Central memory CD8-positive, alpha-beta T cell (primary cell): ENCODE data around the gene LDLRAP1.

ENCODE experiments used
- ATAC-seq: fragments of 150-1000 bp; cut with Tn5 transposase; replicated peaks from 2 replicates; pipeline ENCODE4 v1.10.0; 2022; ENCODE audit warnings: mild to moderate bottlenecking, moderate FRiP score, moderate number of reproducible peaks; ENCODE audit not compliant: poor library complexity, severe bottlenecking; ENCODE audit errors: extremely low read depth
- DNase-seq, 2 donors: peaks; one replicate each; pipeline ENCODE4 v3.0.0; 2021; ENCODE audit warnings: low spot score in 2 of 2
- H3K27ac Mint-ChIP-seq: one replicate; pipeline ENCODE4 v1.8.0; 2022; ENCODE audit warnings: low read depth, mild to moderate bottlenecking, moderate library complexity, mixed read lengths
- H3K27me3 Mint-ChIP-seq: one replicate; pipeline ENCODE4 v1.8.0; 2022; ENCODE audit warnings: mixed read lengths
- H3K36me3 Mint-ChIP-seq: one replicate; pipeline ENCODE4 v1.8.0; 2022; ENCODE audit warnings: mild to moderate bottlenecking, moderate library complexity, mixed read lengths; ENCODE audit not compliant: insufficient read depth
- H3K4me1 Mint-ChIP-seq: one replicate; pipeline ENCODE4 v1.8.0; 2022; ENCODE audit warnings: mixed read lengths
- H3K4me3 Mint-ChIP-seq: one replicate; pipeline ENCODE4 v1.8.0; 2022; ENCODE audit warnings: mild to moderate bottlenecking, moderate library complexity, mixed read lengths
- H3K9me3 Mint-ChIP-seq: one replicate; pipeline ENCODE4 v1.8.0; 2022; ENCODE audit warnings: mixed read lengths

The LDLRAP1 gene

GRCh38 chr1:25515033-25515432 is 28.4 kb upstream of the LDLRAP1 start:
- H3K36me3 Mint-ChIP-seq: no peaks in the 10 kb centered on the region

GRCh38 chr1:25516686-25517085 is 26.7 kb upstream of the LDLRAP1 start:
- no peaks in the 10 kb centered on the region for H3K27me3 Mint-ChIP-seq
- no peaks in the 10 kb centered on the region for H3K9me3 Mint-ChIP-seq
- H3K4me1 Mint-ChIP-seq: peaks cover 7% of the 10 kb centered on the region
- no peak overlapping the region for H3K27ac Mint-ChIP-seq
- DNase-seq (no peak), ATAC-seq (no peak)
- H3K4me3 Mint-ChIP-seq: no peak overlapping the region
- H3K36me3 Mint-ChIP-seq: no peaks in the 10 kb centered on the region

More at GRCh38 chr1:25515033-25515432, 28.4 kb upstream of the LDLRAP1 start:
- DNase-seq (no peak), ATAC-seq (no peak)
- H3K27ac Mint-ChIP-seq: no peak overlapping the region
- H3K4me3 Mint-ChIP-seq: no peak overlapping the region
- no peaks in the 10 kb centered on the region for H3K4me1 Mint-ChIP-seq
- no peaks in the 10 kb centered on the region for H3K27me3 Mint-ChIP-seq
- no peaks in the 10 kb centered on the region for H3K9me3 Mint-ChIP-seq

GRCh38 chr1:25517476-25518394 is 25.7 kb upstream of the LDLRAP1 start:
- peaks cover 7% of the 10 kb centered on the region for H3K4me1 Mint-ChIP-seq
- DNase-seq (no peak), ATAC-seq (no peak)
- H3K27me3 Mint-ChIP-seq: no peaks in the 10 kb centered on the region
- H3K9me3 Mint-ChIP-seq: no peaks in the 10 kb centered on the region
- H3K27ac Mint-ChIP-seq: no peak overlapping the region
- no peaks in the 10 kb centered on the region for H3K36me3 Mint-ChIP-seq
- no peak overlapping the region for H3K4me3 Mint-ChIP-seq

GRCh38 chr1:25519624-25520023 is 23.8 kb upstream of the LDLRAP1 start:
- no peaks in the 10 kb centered on the region for H3K9me3 Mint-ChIP-seq
- peaks cover 7% of the 10 kb centered on the region for H3K4me1 Mint-ChIP-seq
- no peaks in the 10 kb centered on the region for H3K27me3 Mint-ChIP-seq
- H3K36me3 Mint-ChIP-seq: no peaks in the 10 kb centered on the region
- H3K4me3 Mint-ChIP-seq: no peak overlapping the region
- DNase-seq (no peak), ATAC-seq (no peak)
- H3K27ac Mint-ChIP-seq: no peak overlapping the region

GRCh38 chr1:25520446-25521061 is 22.9 kb upstream of the LDLRAP1 start:
- no peaks in the 10 kb centered on the region for H3K36me3 Mint-ChIP-seq
- no peak overlapping the region for H3K27ac Mint-ChIP-seq
- no peak overlapping the region for H3K4me3 Mint-ChIP-seq
- no peaks in the 10 kb centered on the region for H3K27me3 Mint-ChIP-seq
- H3K9me3 Mint-ChIP-seq: peaks cover 4% of the 10 kb centered on the region
- ATAC-seq (peak; percentile 54), DNase-seq (peak; percentile 41 to 50)
- peaks cover 7% of the 10 kb centered on the region for H3K4me1 Mint-ChIP-seq

DNA sequence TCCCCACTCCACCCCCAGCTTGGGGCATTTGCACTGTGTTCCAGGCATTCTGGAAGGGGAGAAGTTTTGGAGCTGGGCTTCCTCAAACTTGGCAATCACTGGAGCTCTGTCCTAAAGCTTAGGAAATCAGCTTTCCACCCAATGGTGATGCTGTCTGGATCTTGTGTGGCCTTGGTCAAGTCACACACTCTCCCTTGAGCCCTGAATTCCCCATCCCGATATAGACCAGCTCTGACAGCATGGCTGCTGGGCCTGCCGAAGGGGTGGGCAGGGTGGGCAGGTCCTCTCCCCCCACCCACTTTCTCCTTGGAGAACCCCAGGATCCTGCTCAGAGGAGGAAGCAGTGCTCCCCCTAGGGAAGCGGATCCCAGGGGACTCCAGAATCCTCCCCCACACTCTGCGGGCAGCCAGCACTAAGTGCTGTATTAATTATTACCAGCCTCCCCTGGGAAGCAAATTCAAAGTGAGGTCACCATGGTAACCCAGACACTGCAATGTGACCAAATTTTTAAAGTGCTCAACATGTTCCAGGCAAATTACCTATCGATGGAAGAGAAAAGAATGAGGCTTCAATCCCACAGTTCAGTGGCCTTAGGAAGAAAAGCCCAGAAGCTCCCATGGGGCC is 21.3 kb upstream of the LDLRAP1 start:
- no peak for DNase-seq
- peaks cover 4% of the 10 kb centered on the region for H3K9me3 Mint-ChIP-seq
- H3K36me3 Mint-ChIP-seq: no peaks in the 10 kb centered on the region
- peaks cover 7% of the 10 kb centered on the region for H3K4me1 Mint-ChIP-seq
- no peaks in the 10 kb centered on the region for H3K27me3 Mint-ChIP-seq
- H3K27ac Mint-ChIP-seq: no peak overlapping the region
- ATAC-seq: no peak
- no peak overlapping the region for H3K4me3 Mint-ChIP-seq

DNA sequence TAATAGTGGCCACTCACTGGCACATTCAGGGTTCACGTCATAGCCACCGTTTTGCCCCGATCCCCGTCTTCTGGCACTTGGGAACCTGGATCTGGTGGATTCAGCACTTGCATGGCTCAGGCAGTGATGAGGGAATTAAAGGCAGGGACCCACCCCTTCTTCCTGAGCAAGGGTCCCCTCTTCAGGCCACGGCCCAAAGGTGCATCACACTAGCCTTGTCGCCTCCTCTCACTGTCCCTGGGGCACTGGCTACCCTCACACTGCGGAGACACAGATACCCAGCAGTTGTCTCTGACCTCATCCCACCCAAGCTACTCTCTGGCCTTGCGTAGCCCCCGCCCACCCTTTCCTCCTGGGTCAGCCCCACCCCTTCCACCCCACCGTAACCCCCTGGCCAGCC is 19.9 kb upstream of the LDLRAP1 start:
- Mint-ChIP-seq H3K27ac (no peak overlapping the region), H3K36me3 (no peaks in the 10 kb centered on the region), H3K9me3 (peaks cover 4% of the 10 kb centered on the region), H3K4me1 (peaks cover 7% of the 10 kb centered on the region), H3K4me3 (no peak overlapping the region), H3K27me3 (no peaks in the 10 kb centered on the region)
- no peak for ATAC-seq
- DNase-seq: no peak

GRCh38 chr1:25524568-25525360 is 18.6 kb upstream of the LDLRAP1 start:
- ATAC-seq (no peak), DNase-seq (no peak)
- peaks cover 7% of the 10 kb centered on the region for H3K4me1 Mint-ChIP-seq

DNA sequence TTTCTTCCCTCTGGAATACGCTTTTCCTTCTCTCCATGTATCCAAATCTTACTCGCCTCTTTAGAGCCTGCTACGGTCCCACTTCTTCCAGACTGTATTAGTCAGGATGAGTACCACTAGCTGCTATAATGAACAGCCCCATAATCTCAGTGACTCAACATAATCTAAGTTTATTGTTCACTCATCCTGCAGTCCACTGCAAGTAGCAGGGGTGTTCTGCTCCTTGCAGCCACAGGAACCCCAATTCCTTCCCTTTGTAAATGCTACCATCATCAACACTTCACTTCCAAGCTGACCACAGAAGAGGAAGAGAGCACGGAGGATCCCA is 18.1 kb upstream of the LDLRAP1 start:
- DNase-seq: no peak
- Mint-ChIP-seq H3K36me3 (no peaks in the 10 kb centered on the region), H3K4me1 (peaks cover 7% of the 10 kb centered on the region), H3K27me3 (no peaks in the 10 kb centered on the region), H3K9me3 (peaks cover 4% of the 10 kb centered on the region), H3K27ac (no peak overlapping the region), H3K4me3 (no peak overlapping the region)
- ATAC-seq: no peak

More at GRCh38 chr1:25524568-25525360, 18.6 kb upstream of the LDLRAP1 start:
- H3K9me3 Mint-ChIP-seq: peaks cover 4% of the 10 kb centered on the region
- H3K27me3 Mint-ChIP-seq: no peaks in the 10 kb centered on the region
- H3K4me3 Mint-ChIP-seq: no peak overlapping the region
- no peaks in the 10 kb centered on the region for H3K36me3 Mint-ChIP-seq
- H3K27ac Mint-ChIP-seq: no peak overlapping the region

- H3K36me3 Mint-ChIP-seq: no peaks in the 10 kb centered on the region
- DNase-seq (no peak), ATAC-seq (no peak)
- H3K4me1 Mint-ChIP-seq: no peaks in the 10 kb centered on the region
- no peak overlapping the region for H3K4me3 Mint-ChIP-seq
- H3K27ac Mint-ChIP-seq: no peak overlapping the region
- no peaks in the 10 kb centered on the region for H3K27me3 Mint-ChIP-seq
- peaks cover 4% of the 10 kb centered on the region for H3K9me3 Mint-ChIP-seq
Measured at GRCh38 chr1:25526753-25527152, 16.7 kb upstream of the LDLRAP1 start.

DNA sequence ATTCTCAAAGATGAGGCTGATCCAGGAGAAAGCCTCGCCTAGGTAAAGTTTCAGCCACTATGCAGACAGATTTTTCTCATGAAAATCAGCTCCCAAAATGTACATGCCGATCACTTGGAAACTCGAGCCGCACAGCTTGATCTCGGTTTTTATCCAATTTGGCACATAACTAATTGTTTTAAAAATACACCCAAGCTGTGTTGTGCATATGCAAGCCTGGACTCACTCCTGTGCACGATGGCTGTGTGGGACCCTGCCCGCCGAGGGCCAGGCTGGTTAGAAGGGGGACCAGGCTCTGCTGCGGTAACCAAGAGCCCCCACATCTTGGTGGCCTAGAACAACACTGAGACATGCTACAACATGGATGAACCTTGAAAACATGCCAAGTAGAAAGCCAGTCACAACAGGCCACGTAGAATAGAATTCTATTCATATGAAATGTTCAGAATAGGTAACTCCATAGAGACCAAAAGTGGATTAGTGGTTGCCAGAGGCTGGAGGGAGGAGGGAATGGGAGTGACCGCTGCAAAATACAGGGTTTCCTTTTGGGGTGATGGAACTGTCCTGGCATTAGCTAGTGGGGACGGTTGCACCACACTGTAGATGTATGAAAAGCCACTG is 16.1 kb upstream of the LDLRAP1 start:
- DNase-seq: no peak
- peaks cover 4% of the 10 kb centered on the region for H3K9me3 Mint-ChIP-seq
- ATAC-seq: no peak
- no peaks in the 10 kb centered on the region for H3K27me3 Mint-ChIP-seq
- H3K36me3 Mint-ChIP-seq: no peaks in the 10 kb centered on the region
- H3K4me1 Mint-ChIP-seq: no peaks in the 10 kb centered on the region
- no peak overlapping the region for H3K27ac Mint-ChIP-seq
- no peak overlapping the region for H3K4me3 Mint-ChIP-seq
